ENCODE data around the gene MAF. TPM values are rescaled to one million over a fixed set of nuclear protein-coding genes. Genes with fewer than 3 reads are reported as not detected.

The MAF gene
- total and polyA plus RNA-seq, 2 of the 13 experiments (the other 11 are each of a cell fraction or from before 2014, with no cell fraction given): 0.07 to 0.31 TPM

DNA sequence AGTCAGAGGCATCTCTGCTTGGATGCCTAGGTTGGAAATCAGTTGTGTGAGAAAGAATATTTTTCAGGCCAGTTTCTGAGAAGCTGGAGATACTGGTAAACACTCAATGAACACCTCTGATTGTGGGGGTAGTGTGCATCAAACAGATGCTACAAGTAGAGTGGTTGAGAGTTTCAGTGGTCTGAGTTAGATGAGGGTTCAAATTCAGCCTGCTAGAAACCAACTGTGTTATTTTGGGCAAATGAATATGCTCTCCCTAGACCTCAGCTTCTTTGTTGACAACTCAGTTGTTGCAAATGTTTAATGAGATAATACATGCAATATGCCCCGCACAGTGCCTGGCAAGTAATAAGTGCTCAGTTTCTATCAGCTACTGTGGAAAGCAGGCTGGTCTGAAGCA, 25.2 kb upstream of the MAF start (continued):
- TF ChIP-seq ZNF550 (CRISPR knock-in tag; IDR thresholded peaks at IDR 0.05; ENCODE audit: borderline replicate concordance) (no peak), ZNF557 (CRISPR knock-in tag; IDR thresholded peaks at IDR 0.05) (no peak), ARNTL (CRISPR knock-in tag; IDR thresholded peaks at IDR 0.05) (no peak), HIVEP1 (CRISPR knock-in tag; IDR thresholded peaks at IDR 0.05) (no peak), ZNF232 (CRISPR knock-in tag; IDR thresholded peaks at IDR 0.05; ENCODE audit: borderline replicate concordance) (no peak)
- TF ChIP-seq, protein P1, sequence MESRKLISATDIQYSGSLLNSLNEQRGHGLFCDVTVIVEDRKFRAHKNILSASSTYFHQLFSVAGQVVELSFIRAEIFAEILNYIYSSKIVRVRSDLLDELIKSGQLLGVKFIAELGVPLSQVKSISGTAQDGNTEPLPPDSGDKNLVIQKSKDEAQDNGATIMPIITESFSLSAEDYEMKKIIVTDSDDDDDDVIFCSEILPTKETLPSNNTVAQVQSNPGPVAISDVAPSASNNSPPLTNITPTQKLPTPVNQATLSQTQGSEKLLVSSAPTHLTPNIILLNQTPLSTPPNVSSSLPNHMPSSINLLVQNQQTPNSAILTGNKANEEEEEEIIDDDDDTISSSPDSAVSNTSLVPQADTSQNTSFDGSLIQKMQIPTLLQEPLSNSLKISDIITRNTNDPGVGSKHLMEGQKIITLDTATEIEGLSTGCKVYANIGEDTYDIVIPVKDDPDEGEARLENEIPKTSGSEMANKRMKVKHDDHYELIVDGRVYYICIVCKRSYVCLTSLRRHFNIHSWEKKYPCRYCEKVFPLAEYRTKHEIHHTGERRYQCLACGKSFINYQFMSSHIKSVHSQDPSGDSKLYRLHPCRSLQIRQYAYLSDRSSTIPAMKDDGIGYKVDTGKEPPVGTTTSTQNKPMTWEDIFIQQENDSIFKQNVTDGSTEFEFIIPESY (CRISPR knock-in tag; IDR thresholded peaks at IDR 0.05): no peak
- TF ChIP-seq, protein P2, sequence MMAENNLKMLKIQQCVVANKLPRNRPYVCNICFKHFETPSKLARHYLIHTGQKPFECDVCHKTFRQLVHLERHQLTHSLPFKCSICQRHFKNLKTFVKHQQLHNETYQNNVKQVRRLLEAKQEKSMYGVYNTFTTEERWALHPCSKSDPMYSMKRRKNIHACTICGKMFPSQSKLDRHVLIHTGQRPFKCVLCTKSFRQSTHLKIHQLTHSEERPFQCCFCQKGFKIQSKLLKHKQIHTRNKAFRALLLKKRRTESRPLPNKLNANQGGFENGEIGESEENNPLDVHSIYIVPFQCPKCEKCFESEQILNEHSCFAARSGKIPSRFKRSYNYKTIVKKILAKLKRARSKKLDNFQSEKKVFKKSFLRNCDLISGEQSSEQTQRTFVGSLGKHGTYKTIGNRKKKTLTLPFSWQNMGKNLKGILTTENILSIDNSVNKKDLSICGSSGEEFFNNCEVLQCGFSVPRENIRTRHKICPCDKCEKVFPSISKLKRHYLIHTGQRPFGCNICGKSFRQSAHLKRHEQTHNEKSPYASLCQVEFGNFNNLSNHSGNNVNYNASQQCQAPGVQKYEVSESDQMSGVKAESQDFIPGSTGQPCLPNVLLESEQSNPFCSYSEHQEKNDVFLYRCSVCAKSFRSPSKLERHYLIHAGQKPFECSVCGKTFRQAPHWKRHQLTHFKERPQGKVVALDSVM (CRISPR knock-in tag; IDR thresholded peaks at IDR 0.05): no peak

DNA sequence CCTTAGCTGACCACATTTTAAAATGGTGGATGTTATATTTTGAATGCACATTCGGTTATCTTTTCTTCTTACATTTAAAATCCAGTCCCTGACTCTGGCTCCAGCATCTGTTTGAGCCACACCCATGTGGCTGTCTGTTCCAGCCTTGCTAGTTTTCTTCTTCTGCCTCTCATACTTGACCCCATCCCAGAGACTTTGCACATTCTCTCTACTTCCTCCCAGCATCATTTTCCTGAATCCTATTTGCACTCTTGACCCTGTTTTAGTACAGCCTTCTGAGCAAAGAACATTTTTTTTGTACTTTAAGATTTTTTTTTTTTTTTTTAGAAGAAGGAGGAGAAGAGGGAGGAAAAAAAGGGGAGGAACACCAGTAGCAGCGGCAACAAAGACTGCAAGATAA, 23.3 kb upstream of the MAF start:
- Histone ChIP-seq H3K9me3 (ENCODE audit: low read length) (no peaks in the 10 kb centered on the region), H3K36me3 (replicated peaks in 1 of 2; ENCODE audit: control insufficient read depth in 1 of 2, insufficient read depth in 2 of 2, low read length in 2 of 2) (no peaks in the 10 kb centered on the region), H3K27ac (ENCODE audit: extremely low read length, insufficient read depth, low read length) (no peak overlapping the region), H3K9ac (ENCODE audit: insufficient read depth, low read depth, low read length) (no peak overlapping the region), H3K4me3 (replicated peaks in 1 of 3; ENCODE audit: insufficient read depth in 1 of 3, low read depth in 2 of 3, low read length in 3 of 3) (no peak overlapping the region), H2AFZ (ENCODE audit: low read length) (no peak overlapping the region), H3K79me2 (ENCODE audit: insufficient read depth, low read length) (no peaks in the 10 kb centered on the region), H3K4me1 (ENCODE audit: insufficient read depth, low read length) (no peaks in the 10 kb centered on the region), H4K20me1 (ENCODE audit: insufficient read depth, low read length) (no peaks in the 10 kb centered on the region), H3K27me3 (ENCODE audit: control insufficient read depth in 1 of 2, insufficient read depth in 2 of 2, low read length in 2 of 2) (no peaks in the 10 kb centered on the region), H3K4me2 (ENCODE audit: low read depth, low read length) (no peak overlapping the region)
- CTCF ChIA-PET (ENCODE audit: low intra/inter-chr PET ratio, low total read pairs): no interaction called here
- FAIRE-seq: no peak
- intact Hi-C loops (cut with micrococcal nuclease; ENCODE audit: unreplicated experiment) (no loop called here), in situ Hi-C loops (cut with HindIII; ENCODE audit: extremely low pct_ligation_motif_present, low pct_unique_long_range_greater_than_20kb) (loop anchor here (25.0 kb wide), 2 partner anchors 1112 to 1387 kb away; no protein-coding TSS in a partner anchor)
- no TSS peak for BruUV-seq (replicated peaks)
- TF ChIP-seq HMGA1 (CRISPR knock-in tag; conservative IDR thresholded peaks at IDR 0.05): no peak
- 11% methylated on average over 2 of the region's 2 CpGs for WGBS (ENCODE audit: low lambda C conversion rate)
- ATAC-seq: no peak
- POLR2A ChIA-PET: no interaction called here
- no peak for DNase-seq (ENCODE audit: low spot score)
